ENCODE measurements around the gene SFSWAP. TPM values are rescaled to one million over a fixed set of nuclear protein-coding genes. Genes with fewer than 3 reads are reported as not detected.

Gene SFSWAP
- total and polyA plus RNA-seq, 2 of the 8 experiments (the other 6 are each of a cell fraction or from before 2014, with no cell fraction given): 36.5 to 49.5 TPM

- no peak overlapping the region for H4K8ac ChIP-seq (ENCODE audit: extremely low read depth, insufficient read depth, low read length)
- no peak overlapping the region for H2BK20ac ChIP-seq (ENCODE audit: low read length)
- no peak overlapping the region for H3K23ac ChIP-seq (ENCODE audit: insufficient read length)
- H3K9ac ChIP-seq (replicated peaks in 1 of 4; ENCODE audit: extremely low read depth in 1 of 4, low read depth in 3 of 4, low read length in 3 of 4): no peak overlapping the region
- H2BK15ac ChIP-seq (ENCODE audit: low read length): no peak overlapping the region
- CTCF ChIA-PET (ENCODE audit: partially characterized antibody): interaction anchor here (0.9 to 3.1 kb wide), 2 partner anchors 10 to 30 kb away, joined by 3 to 11 read pairs; no protein-coding TSS in a partner anchor
- no peaks in the 10 kb centered on the region for H3K9me3 ChIP-seq (ENCODE audit: insufficient read depth in 2 of 2, low read depth in 1 of 2, low read length in 1 of 2)
- H3K4me2 ChIP-seq (ENCODE audit: insufficient read depth in 1 of 2, low read depth in 2 of 2, low read length in 2 of 2): no peak overlapping the region
- H3K56ac ChIP-seq (replicated peaks; ENCODE audit: insufficient read length, low read depth, low read length): no peak overlapping the region
- no peak overlapping the region for H3K4ac ChIP-seq (replicated peaks; ENCODE audit: insufficient read length, low read depth, low read length)
- 93% methylated on average over 8 of the region's 8 CpGs; no CpG with 5 or more reads in 1 of the 2 experiments for WGBS, 2 experiments (ENCODE audit: extremely low coverage in 1 of 2, insufficient coverage in 1 of 2, insufficient read length in 1 of 2, insufficient replicate concordance in 2 of 2, low coverage in 1 of 2, low lambda C conversion rate in 2 of 2, missing lambda C conversion rate in 1 of 2)
- H3K27me3 ChIP-seq (replicated peaks in 1 of 4; ENCODE audit: control insufficient read depth in 3 of 4, extremely low read depth in 1 of 4, insufficient read depth in 3 of 4, low read length in 3 of 4): no peaks in the 10 kb centered on the region
- POLR2A ChIA-PET (ENCODE audit: partially characterized antibody): no interaction called here
- no peak overlapping the region for H3K14ac ChIP-seq (ENCODE audit: insufficient read length)
- H4K5ac ChIP-seq (ENCODE audit: insufficient read length, low read depth, low read length): no peak overlapping the region
- no peak overlapping the region for H2BK120ac ChIP-seq (replicated peaks; ENCODE audit: low read depth, low read length)
- H3K23me2 ChIP-seq (ENCODE audit: low read depth, low read length): no peaks in the 10 kb centered on the region
- H3K18ac ChIP-seq (ENCODE audit: extremely low read depth, low read length): no peak overlapping the region
- H2AK5ac ChIP-seq (ENCODE audit: low read depth, low read length): no peak overlapping the region
- H2BK5ac ChIP-seq (ENCODE audit: low read depth, low read length): no peak overlapping the region
- peaks cover 14 to 52% (median 32%) of the 10 kb centered on the region in 4 experiments for H3K36me3 ChIP-seq (ENCODE audit: control insufficient read depth in 2 of 4, insufficient read depth in 4 of 4, low read length in 3 of 4)
- H3K79me1 ChIP-seq (ENCODE audit: low read depth, low read length): peaks cover 8% of the 10 kb centered on the region; the same call in 1 of the 2 replicates
- no peak overlapping the region for H2AFZ ChIP-seq (ENCODE audit: low read length)
- H3K4me3 ChIP-seq (ENCODE audit: extremely low read depth in 1 of 4, insufficient read depth in 2 of 4, low read depth in 3 of 4, low read length in 4 of 4): no peak overlapping the region
- H4K20me1 ChIP-seq (replicated peaks in 1 of 2; ENCODE audit: control insufficient read depth in 1 of 2, insufficient read depth in 2 of 2, low read length in 2 of 2): no peaks in the 10 kb centered on the region
- DNase-seq (ENCODE audit: low read depth in 1 of 2, low spot score in 2 of 2) (no peak), FAIRE-seq (no peak)
- no peaks in the 10 kb centered on the region for H3K79me2 ChIP-seq (ENCODE audit: control insufficient read depth in 1 of 2, insufficient read depth in 2 of 2, low read length in 2 of 2)
- H4K91ac ChIP-seq (replicated peaks; ENCODE audit: insufficient read length, low read length): no peak overlapping the region
- 0 out of 7 replicates have a peak, but pooled peaks cover 0 to 2% (median 0%) of the 10 kb centered on the region in 4 experiments for H3K4me1 ChIP-seq (replicated peaks in 1 of 4; ENCODE audit: control insufficient read depth in 3 of 4, insufficient read depth in 4 of 4, low read length in 3 of 4)
- H2BK12ac ChIP-seq (ENCODE audit: low read depth, low read length): no peak overlapping the region
- no peak overlapping the region for H3K27ac ChIP-seq (ENCODE audit: low read depth, low read length)
- TF ChIP-seq EGR1 (IDR thresholded peaks at IDR 0.05; ENCODE audit: borderline replicate concordance, low read depth, low read length): no peak
- TF ChIP-seq SAP30 (IDR thresholded peaks at IDR 0.05; ENCODE audit: insufficient read depth, insufficient replicate concordance, low read length): no peak
- no peak for TF ChIP-seq CEBPB (IDR thresholded peaks at IDR 0.05; ENCODE audit: low read depth, low read length)
- TF ChIP-seq TAF7 (optimal IDR thresholded peaks at IDR 0.05; ENCODE audit: borderline replicate concordance, low read depth, low read length): no peak
- no peak for TF ChIP-seq CREB1 (IDR thresholded peaks at IDR 0.05)
- no peak for TF ChIP-seq ASH2L (IDR thresholded peaks at IDR 0.05; ENCODE audit: low read length)
- no peak for TF ChIP-seq RNF2 (IDR thresholded peaks at IDR 0.05; ENCODE audit: borderline replicate concordance, low read depth, low read length, missing control alignments, poor library complexity, severe bottlenecking)
- TF ChIP-seq SRF (IDR thresholded peaks at IDR 0.05; ENCODE audit: low read depth, low read length): no peak
- no peak for TF ChIP-seq KDM1A (IDR thresholded peaks at IDR 0.05; ENCODE audit: borderline replicate concordance, low read length)
- TF ChIP-seq ATF2 (IDR thresholded peaks at IDR 0.05; ENCODE audit: low read length): no peak
- no peak for TF ChIP-seq YY1 (IDR thresholded peaks at IDR 0.05; ENCODE audit: low read depth, low read length)
Measured at GRCh38 chr12:131759176-131759575, 48.3 kb downstream of the SFSWAP start.
